AG10803 (cell line): Measurements from ENCODE around the gene HRK.

Source experiments
- DNase-seq: peaks from one replicate; pipeline ENCODE4 v3.0.0; 2010; ENCODE audit warnings: low read depth
- H3K4me3 ChIP-seq: 2 replicates; pipeline ENCODE4 v1.5.1; 2011; ENCODE audit warnings: mild to moderate bottlenecking, low read length, control low read depth
- TF ChIP-seq, protein P1 (sequence below): conservative IDR thresholded peaks from 2 replicates; pipeline ENCODE4 v1.5.1; 2011; ENCODE audit warnings: mild to moderate bottlenecking, low read length, control low read depth, inconsistent platforms

The HRK gene

DNA sequence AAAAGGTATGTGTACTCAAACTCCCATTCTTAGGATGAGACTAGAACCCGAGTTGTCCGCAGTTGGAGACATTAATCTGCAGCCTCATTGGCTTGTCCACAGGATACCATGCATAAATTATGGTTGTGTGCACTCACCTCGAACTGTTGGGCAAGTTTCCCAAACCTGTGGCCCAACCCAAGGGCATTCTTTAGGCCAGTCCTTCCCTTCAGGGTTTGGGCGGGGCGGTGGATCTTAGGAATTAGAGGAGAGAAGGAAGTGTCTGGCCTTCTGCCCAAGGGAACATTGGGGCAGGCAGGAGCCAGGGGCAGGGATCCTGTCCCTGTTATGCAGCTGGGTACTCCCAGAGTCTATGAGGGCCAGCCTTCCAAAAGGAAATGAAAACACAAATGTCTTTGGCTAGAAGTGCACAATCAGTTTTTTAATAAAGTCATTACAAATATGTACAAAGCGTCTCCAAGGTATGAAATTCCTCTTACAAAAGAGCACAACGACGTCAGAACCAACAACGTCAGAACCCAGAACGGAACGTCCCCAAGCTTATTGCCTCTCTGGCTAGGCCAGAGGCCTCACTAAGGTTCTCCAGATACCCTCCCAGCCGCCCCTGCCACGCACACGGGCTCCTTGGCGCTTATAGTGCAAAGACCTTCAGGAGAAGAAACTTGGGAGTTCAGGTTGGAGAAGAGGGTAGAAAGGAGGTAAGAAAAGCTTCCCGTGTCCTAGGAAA, 25.3 kb downstream of the HRK start:
- TF ChIP-seq, protein P1, sequence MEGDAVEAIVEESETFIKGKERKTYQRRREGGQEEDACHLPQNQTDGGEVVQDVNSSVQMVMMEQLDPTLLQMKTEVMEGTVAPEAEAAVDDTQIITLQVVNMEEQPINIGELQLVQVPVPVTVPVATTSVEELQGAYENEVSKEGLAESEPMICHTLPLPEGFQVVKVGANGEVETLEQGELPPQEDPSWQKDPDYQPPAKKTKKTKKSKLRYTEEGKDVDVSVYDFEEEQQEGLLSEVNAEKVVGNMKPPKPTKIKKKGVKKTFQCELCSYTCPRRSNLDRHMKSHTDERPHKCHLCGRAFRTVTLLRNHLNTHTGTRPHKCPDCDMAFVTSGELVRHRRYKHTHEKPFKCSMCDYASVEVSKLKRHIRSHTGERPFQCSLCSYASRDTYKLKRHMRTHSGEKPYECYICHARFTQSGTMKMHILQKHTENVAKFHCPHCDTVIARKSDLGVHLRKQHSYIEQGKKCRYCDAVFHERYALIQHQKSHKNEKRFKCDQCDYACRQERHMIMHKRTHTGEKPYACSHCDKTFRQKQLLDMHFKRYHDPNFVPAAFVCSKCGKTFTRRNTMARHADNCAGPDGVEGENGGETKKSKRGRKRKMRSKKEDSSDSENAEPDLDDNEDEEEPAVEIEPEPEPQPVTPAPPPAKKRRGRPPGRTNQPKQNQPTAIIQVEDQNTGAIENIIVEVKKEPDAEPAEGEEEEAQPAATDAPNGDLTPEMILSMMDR, result no peak
- DNase-seq, result no peak
- H3K4me3 ChIP-seq, result no peak overlapping the region

DNA sequence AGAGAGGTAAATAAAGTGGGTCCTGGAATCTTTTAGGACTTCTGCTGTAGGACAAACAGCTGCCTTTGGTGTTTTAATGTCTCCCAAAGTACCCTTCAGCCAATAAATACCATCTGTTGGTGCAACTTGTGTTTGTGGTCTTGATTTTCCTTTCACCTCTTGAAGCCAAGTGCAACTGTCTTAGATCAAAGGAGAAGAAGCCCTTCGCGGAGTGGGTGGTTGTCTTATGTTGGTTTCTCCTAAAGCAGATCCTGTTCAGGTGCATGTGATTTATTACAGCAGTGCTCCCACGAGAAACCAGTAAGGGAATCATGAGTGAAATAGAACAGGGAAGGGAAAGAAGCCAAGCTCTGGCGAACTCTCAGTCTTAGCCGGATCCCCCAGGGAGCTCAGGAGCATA, 27.7 kb downstream of the HRK start:
- DNase-seq, result no peak
- H3K4me3 ChIP-seq, result no peak overlapping the region
- TF ChIP-seq, protein P1, result no peak

DNA sequence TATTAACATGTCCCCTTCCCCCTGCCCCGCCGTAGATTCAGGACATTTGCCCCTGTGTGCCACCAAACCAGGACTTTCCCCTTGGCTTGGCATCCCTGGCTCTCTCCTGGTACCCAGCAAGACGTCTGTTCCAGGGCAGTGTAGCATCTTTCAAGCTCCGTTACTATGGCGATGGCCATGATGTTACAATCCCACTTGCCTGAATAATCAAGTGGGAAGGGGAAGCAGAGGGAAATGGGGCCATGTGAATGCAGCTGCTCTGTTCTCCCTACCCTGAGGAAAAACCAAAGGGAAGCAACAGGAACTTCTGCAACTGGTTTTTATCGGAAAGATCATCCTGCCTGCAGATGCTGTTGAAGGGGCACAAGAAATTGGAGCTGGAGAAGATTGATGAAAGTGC, 28.9 kb downstream of the HRK start:
- TF ChIP-seq, protein P1, result no peak
- DNase-seq, result no peak
- no peak overlapping the region for H3K4me3 ChIP-seq

DNA sequence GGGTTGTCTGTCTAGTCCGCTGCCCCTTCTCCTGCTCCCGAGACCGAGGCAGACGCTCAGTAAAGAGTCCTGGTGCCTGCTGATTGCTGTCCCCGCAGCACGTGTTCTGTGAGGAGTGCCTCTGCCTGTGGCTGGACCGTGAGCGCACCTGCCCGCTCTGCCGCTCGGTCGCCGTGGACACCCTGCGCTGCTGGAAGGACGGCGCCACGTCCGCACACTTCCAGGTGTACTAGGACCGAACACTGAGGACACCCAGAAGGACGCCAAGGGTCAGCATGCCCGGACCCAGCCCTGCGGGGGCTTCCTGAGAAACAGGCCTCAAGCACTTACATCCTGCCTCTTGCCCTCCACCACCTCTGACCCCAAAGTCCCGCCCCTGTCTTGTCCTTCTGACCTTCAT, 32.0 kb downstream of the HRK start:
- TF ChIP-seq, protein P1, result no peak
- no peak overlapping the region for H3K4me3 ChIP-seq
- DNase-seq, result no peak

DNA sequence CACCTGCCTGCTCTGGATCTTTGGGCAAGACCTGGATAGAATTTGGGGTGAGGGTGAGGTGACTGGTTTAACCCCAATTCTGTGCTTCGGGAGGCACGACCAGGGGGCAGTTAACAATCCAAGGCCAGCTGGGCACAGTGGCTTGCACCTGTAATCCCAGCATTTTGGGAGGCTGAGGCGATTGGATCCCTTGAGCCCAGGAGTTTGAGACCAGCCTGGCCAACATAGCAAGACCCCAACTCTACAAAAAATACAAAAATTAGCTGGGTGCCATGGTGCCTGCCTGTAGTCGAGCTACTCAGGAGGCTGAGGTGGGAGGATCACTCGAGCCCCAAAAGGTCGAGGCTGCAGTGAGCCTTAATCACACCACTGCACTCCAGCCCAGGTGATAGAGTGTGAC, 38.2 kb downstream of the HRK start:
- TF ChIP-seq, protein P1, result no peak
- no peak for DNase-seq
- no peak overlapping the region for H3K4me3 ChIP-seq

DNA sequence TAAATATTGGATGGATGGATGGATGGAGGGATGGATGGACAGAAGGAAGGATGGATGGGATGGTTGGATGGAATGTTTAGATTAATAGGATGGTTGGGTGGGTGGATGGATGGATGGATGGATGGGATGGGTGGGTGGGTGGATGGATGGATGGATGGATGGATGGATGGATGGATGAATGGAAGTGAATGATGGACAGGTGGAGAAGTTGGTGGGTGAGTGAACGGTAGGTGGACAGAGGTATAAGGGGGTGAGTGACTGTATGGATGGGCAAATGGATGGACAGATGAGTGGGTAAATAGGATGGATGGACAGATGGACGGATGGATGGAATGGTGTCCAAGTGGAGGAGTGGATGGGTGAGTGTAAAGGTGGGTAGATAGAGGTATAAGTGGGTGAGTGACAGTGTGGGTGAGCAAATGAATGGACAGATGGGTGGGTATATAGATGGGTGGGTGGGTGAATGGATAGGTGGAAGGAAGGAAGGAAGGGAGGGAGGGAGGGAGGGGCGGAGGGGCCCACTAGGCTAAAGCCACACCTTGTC, 41.9 kb downstream of the HRK start:
- no peak overlapping the region for H3K4me3 ChIP-seq
- DNase-seq, result no peak
- TF ChIP-seq, protein P1, result no peak

DNA sequence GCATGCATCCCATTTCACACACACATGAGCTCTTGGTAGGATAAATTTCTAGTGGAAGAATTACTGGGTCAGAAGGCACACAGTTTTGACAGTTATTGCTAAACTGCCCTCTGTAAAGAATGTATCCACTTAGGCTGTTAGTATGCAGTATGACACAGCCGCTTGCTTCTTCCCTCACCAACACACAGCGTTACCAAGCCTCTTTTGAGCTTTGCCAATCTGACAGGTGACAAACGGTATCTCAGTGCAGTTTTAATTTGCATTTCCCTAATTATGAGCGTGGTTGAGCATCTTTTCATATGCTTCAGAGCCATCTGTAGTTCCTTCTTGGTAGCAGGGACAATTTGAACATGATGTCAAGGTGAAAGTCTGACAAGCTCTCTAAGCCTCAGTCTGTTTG, 42.9 kb downstream of the HRK start:
- H3K4me3 ChIP-seq, result no peak overlapping the region
- no peak for DNase-seq
- TF ChIP-seq, protein P1, result no peak
